Chondrocyte (in vitro differentiated cells): ENCODE data around the gene ITLN2. TPM values are rescaled to one million over a fixed set of nuclear protein-coding genes. Genes with fewer than 3 reads are reported as not detected.
"Not testable (repeated sequence)": the region's sequence is repeated elsewhere in the genome, so short reads cannot be mapped to it uniquely, and the experiment has no call there.

Experiments used
- DNase-seq: peaks from one replicate; pipeline ENCODE4 v3.0.0; 2021; ENCODE audit warnings: mixed read lengths, low spot score
- H3K27ac Mint-ChIP-seq: one replicate; pipeline ENCODE4 v1.8.0; 2021; ENCODE audit warnings: mild to moderate bottlenecking, moderate library complexity, mixed read lengths; ENCODE audit not compliant: unreplicated experiment
- H3K27me3 Mint-ChIP-seq: 2 replicates; pipeline ENCODE4 v1.8.0; 2021; ENCODE audit warnings: low read depth, mixed read lengths
- H3K36me3 Mint-ChIP-seq: 2 replicates; pipeline ENCODE4 v1.8.0; 2021; ENCODE audit warnings: low read depth, mixed read lengths
- H3K4me1 Mint-ChIP-seq: 2 replicates; pipeline ENCODE4 v1.8.0; 2021; ENCODE audit warnings: low read depth, mild to moderate bottlenecking, mixed read lengths
- H3K4me3 Mint-ChIP-seq: one replicate; pipeline ENCODE4 v1.8.0; 2021; ENCODE audit warnings: mild to moderate bottlenecking, moderate library complexity, mixed read lengths; ENCODE audit not compliant: unreplicated experiment
- H3K9me3 Mint-ChIP-seq: 2 replicates; pipeline ENCODE4 v1.8.0; 2021; ENCODE audit warnings: low read depth, mixed read lengths
- total RNA-seq: library from RNA; stranded (reverse); gene quantifications from 3 replicates; pipeline ENCODE4 v1.2.1, GENCODE V29; 2021
- TF ChIP-seq, protein P1 (sequence below): fragments of 200-600 bp; sonication (generic); IDR thresholded peaks from 2 replicates; pipeline ENCODE4 v1.5.0; 2021; ENCODE audit warnings: antibody characterized with exemption, mild to moderate bottlenecking, moderate library complexity

The ITLN2 gene
- total RNA-seq, 1 donor from 2014 or later = not detected

DNA sequence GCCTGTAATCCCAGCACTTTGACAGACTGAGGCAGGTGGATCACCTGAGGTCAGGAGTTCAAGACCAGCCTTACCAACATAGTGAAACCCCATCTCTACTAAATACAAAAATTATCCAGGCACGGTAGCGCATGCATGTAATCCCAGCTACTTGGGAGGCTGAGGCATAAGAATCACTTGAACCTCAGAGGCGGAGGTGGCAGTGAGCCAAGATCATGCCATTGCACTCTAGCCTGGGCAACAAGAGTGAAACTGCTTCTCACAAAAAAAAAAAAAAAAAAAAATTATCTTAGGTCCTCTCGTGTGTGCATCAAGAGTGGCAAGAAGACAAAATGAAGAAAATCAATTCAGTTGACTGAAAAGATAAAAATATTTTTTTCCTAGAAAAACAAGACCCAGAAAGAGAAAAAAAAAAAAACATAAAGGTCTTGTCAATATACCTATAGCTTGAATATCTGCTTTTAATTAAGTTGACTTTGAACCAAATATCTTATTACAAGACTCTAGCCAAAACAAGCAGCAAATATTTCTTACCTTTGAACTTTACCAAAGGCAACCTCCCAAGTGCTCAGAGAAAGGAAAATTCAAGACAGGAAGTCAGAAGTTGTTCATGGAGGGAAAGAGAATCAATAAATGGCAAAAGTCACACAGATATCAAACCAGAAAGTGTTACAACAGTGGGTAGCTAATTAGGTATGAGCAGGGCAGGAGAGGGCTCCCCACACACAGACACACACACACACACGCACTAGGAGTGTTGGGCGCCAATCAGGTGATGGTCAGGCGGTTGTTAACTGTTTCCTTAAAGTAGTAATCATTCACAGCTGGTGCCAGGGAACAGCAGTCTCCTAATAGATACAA, 29.6 kb downstream of the ITLN2 start:
- H3K36me3 Mint-ChIP-seq = no peaks in the 10 kb centered on the region
- peaks cover under 1% of the 10 kb centered on the region for H3K27me3 Mint-ChIP-seq
- H3K4me1 Mint-ChIP-seq = no peaks in the 10 kb centered on the region
- TF ChIP-seq, protein P1, sequence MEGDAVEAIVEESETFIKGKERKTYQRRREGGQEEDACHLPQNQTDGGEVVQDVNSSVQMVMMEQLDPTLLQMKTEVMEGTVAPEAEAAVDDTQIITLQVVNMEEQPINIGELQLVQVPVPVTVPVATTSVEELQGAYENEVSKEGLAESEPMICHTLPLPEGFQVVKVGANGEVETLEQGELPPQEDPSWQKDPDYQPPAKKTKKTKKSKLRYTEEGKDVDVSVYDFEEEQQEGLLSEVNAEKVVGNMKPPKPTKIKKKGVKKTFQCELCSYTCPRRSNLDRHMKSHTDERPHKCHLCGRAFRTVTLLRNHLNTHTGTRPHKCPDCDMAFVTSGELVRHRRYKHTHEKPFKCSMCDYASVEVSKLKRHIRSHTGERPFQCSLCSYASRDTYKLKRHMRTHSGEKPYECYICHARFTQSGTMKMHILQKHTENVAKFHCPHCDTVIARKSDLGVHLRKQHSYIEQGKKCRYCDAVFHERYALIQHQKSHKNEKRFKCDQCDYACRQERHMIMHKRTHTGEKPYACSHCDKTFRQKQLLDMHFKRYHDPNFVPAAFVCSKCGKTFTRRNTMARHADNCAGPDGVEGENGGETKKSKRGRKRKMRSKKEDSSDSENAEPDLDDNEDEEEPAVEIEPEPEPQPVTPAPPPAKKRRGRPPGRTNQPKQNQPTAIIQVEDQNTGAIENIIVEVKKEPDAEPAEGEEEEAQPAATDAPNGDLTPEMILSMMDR = no peak
- no peak overlapping the region for H3K27ac Mint-ChIP-seq
- no peak for DNase-seq
- H3K9me3 Mint-ChIP-seq = no peaks in the 10 kb centered on the region
- H3K4me3 Mint-ChIP-seq = no peak overlapping the region

DNA sequence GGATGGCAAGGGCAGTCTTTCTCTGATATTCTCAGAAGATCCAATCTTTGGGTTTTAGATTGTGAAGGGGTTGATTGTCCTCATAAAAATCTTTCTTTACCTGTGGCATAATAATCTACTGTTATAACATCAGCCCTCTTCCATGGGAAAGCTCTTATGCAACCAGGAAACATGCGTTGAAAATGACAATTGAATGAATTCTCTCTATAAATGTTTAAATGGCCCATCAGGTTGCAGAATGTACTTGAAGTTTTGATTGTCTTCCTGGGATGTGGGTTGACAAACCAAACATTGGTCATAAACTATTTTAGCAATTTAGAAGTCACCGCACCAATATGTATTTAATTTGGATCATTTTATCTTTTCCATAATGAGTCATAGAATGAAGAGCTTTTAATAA, 37.9 kb downstream of the ITLN2 start:
- TF ChIP-seq, protein P1 = no peak
- no peaks in the 10 kb centered on the region for H3K4me1 Mint-ChIP-seq
- peaks cover 14% of the 10 kb centered on the region for H3K27me3 Mint-ChIP-seq
- no peak overlapping the region for H3K4me3 Mint-ChIP-seq
- no peak for DNase-seq
- no peaks in the 10 kb centered on the region for H3K9me3 Mint-ChIP-seq
- no peaks in the 10 kb centered on the region for H3K36me3 Mint-ChIP-seq
- H3K27ac Mint-ChIP-seq = no peak overlapping the region

- not testable (repeated sequence) for H3K4me1 Mint-ChIP-seq, DNase-seq, H3K27ac Mint-ChIP-seq, H3K9me3 Mint-ChIP-seq, H3K4me3 Mint-ChIP-seq, H3K36me3 Mint-ChIP-seq, H3K27me3 Mint-ChIP-seq
Observed at GRCh38 chr1:160913229-160913628, 41.4 kb downstream of the ITLN2 start.

DNA sequence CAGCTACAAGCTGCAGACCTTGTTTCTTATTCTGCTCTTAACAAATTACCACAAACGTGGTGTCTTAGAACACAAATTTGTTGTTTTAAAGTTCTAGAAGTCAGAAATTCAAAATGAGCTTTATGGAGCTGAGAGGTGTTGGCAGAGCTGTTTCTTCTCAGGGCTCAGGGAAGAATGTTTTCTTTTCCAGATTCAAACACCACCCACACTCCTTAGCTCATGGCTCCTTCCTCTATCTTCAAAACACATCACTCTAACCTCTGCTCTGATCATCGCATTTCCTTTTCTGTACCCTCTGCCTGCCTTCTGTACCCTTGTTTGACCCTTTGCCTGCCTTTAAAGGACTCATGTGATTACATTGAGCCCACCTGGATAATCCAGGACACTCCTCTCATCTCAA, 42.7 kb downstream of the ITLN2 start:
- Mint-ChIP-seq H3K9me3 (no peaks in the 10 kb centered on the region), H3K27me3 (peaks cover 7% of the 10 kb centered on the region), H3K4me3 (no peak overlapping the region), H3K4me1 (no peaks in the 10 kb centered on the region), H3K27ac (no peak overlapping the region), H3K36me3 (no peaks in the 10 kb centered on the region)
- no peak for DNase-seq
- TF ChIP-seq, protein P1 = no peak

DNA sequence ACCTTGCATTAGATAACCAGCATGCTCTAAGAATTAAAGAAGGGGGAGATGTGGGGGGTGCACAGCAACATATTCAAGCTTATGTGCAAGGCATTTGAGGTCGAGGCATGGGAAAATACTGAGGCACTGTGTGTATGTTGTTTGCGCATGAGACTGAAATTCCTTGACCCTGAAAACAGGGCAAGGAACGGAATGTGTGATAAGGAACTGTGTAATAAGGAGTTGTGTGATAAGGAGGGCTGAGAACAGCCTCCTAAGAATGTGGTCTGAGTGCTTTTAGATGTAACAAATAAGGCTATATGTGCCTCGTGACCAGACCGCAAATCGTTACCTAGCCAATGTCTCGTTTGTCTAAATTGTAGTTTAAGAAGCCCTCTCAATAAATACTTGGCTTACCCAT, 43.2 kb downstream of the ITLN2 start:
- no peaks in the 10 kb centered on the region for H3K9me3 Mint-ChIP-seq
- TF ChIP-seq, protein P1 = no peak
- no peaks in the 10 kb centered on the region for H3K4me1 Mint-ChIP-seq
- no peak overlapping the region for H3K4me3 Mint-ChIP-seq
- H3K36me3 Mint-ChIP-seq = no peaks in the 10 kb centered on the region
- no peak for DNase-seq
- no peak overlapping the region for H3K27ac Mint-ChIP-seq
- peaks cover 6% of the 10 kb centered on the region for H3K27me3 Mint-ChIP-seq
